OCI-LY7 (cell line): ENCODE data around the gene PCBP3. TPM values are rescaled to one million over a fixed set of nuclear protein-coding genes. Genes with fewer than 3 reads are reported as not detected.

Experiments used
- BruUV-seq: library from RNA; stranded (reverse); fragments of 400-500 nt; replicated peaks from 2 replicates; lab custom pipeline; 2021; lab: Mats Ljungman, UMichigan
- CTCF ChIA-PET: fragments of 300-600 bp; sonication (Branson Sonifier 250); formaldehyde crosslinking; loops from one replicate; lab custom pipeline; 2022; ENCODE audit warnings: antibody characterized with exemption; ENCODE audit not compliant: unreplicated experiment; lab: Charles Lee
- POLR2A ChIA-PET: fragments of 300-600 bp; sonication (Branson Sonifier 250); formaldehyde crosslinking; loops from one replicate; lab custom pipeline; 2022; ENCODE audit warnings: antibody characterized with exemption; lab: Charles Lee
- DNase-seq: peaks from one replicate; pipeline ENCODE4 v3.0.0-alpha.2; 2015; ENCODE audit warnings: low spot score
- H2AFZ ChIP-seq: fragments of 200-600 bp; sonication (generic), shearing (Covaris generic); 2 replicates; pipeline ENCODE4 v1.6.1; 2014; ENCODE audit warnings: mild to moderate bottlenecking, antibody characterized with exemption, low read length, moderate library complexity
- H3K27ac ChIP-seq: fragments of 200-600 bp; sonication (generic); 2 replicates; pipeline ENCODE4 v1.5.1; 2014; ENCODE audit warnings: mixed run types, low read depth, mild to moderate bottlenecking, moderate library complexity, low read length, inconsistent platforms; ENCODE audit not compliant: poor library complexity, severe bottlenecking
- H3K36me3 ChIP-seq: fragments of 200-600 bp; sonication (generic); 2 replicates; pipeline ENCODE4 v1.6.1; 2014; ENCODE audit warnings: mild to moderate bottlenecking, antibody characterized with exemption, low read length, moderate library complexity, mixed read lengths; ENCODE audit not compliant: insufficient read depth
- H3K4me1 ChIP-seq: fragments of 200-600 bp; sonication (generic); 2 replicates; pipeline ENCODE4 v1.5.1; 2014; ENCODE audit warnings: mild to moderate bottlenecking, low read length; ENCODE audit not compliant: insufficient read depth, poor library complexity, severe bottlenecking
- H3K4me2 ChIP-seq: fragments of 200-600 bp; sonication (generic); 2 replicates; pipeline ENCODE4 v1.6.1; 2014; ENCODE audit warnings: mild to moderate bottlenecking, low read length
- H3K4me3 ChIP-seq: fragments of 200-600 bp; sonication (generic); 2 replicates; pipeline ENCODE4 v1.5.1; 2014; ENCODE audit warnings: mild to moderate bottlenecking, low read depth, low read length; ENCODE audit not compliant: poor library complexity, severe bottlenecking
- H3K79me2 ChIP-seq: fragments of 200-600 bp; sonication (generic); 2 replicates; pipeline ENCODE4 v1.6.1; 2016; ENCODE audit warnings: low read depth, mild to moderate bottlenecking, low read length, moderate library complexity, mixed read lengths; ENCODE audit not compliant: insufficient read depth
- H3K9me2 ChIP-seq: fragments of 200-600 bp; sonication (generic); 2 replicates; pipeline ENCODE4 v1.6.1; 2016; ENCODE audit warnings: mild to moderate bottlenecking, low read length, mixed read lengths; ENCODE audit not compliant: insufficient read depth
- H3K9me3 ChIP-seq: fragments of 200-600 bp; sonication (generic); 2 replicates; pipeline ENCODE4 v1.6.1; 2014; ENCODE audit warnings: mild to moderate bottlenecking, mixed run types, low read length, mixed read lengths
- H4K20me1 ChIP-seq: fragments of 200-600 bp; sonication (generic); 2 replicates; pipeline ENCODE4 v1.6.1; 2014; ENCODE audit warnings: mild to moderate bottlenecking, antibody characterized with exemption, low read length, moderate library complexity, mixed read lengths; ENCODE audit not compliant: insufficient read depth
- EZH2phosphoT487 ChIP-seq: fragments of 200-600 bp; sonication (generic); IDR thresholded peaks from 2 replicates; pipeline ENCODE4 v1.6.1; 2018; ENCODE audit warnings: low read depth, borderline replicate concordance, mild to moderate bottlenecking, mixed run types, antibody characterized with exemption, low read length, moderate library complexity, mixed read lengths
- intact Hi-C: fragments of 100-400 bp; cut with micrococcal nuclease; formaldehyde crosslinking; loops from one replicate; pipeline ENCODE4 v1.10.0; 2022; ENCODE audit not compliant: unreplicated experiment
- total RNA-seq, 2 experiments: library from RNA; depleted of rRNA in 1 of 2; stranded (reverse); fragments of >200 nt in 1 of 2; shearing (Covaris generic) in 1 of 2; gene quantifications; 2 replicates each; pipeline ENCODE4 v1.2.3, GENCODE V29; 2014 to 2022
- TF ChIP-seq, protein P1 (sequence below): fragments of 200-600 bp; sonication (generic); conservative IDR thresholded peaks from 2 replicates; pipeline ENCODE4 v1.5.1; 2014; ENCODE audit warnings: mild to moderate bottlenecking, antibody characterized with exemption, low read length, moderate library complexity, mixed read lengths

Gene PCBP3
- total RNA-seq, 2 experiments from 2014 or later: 0.61 TPM; not detected in 1

DNA sequence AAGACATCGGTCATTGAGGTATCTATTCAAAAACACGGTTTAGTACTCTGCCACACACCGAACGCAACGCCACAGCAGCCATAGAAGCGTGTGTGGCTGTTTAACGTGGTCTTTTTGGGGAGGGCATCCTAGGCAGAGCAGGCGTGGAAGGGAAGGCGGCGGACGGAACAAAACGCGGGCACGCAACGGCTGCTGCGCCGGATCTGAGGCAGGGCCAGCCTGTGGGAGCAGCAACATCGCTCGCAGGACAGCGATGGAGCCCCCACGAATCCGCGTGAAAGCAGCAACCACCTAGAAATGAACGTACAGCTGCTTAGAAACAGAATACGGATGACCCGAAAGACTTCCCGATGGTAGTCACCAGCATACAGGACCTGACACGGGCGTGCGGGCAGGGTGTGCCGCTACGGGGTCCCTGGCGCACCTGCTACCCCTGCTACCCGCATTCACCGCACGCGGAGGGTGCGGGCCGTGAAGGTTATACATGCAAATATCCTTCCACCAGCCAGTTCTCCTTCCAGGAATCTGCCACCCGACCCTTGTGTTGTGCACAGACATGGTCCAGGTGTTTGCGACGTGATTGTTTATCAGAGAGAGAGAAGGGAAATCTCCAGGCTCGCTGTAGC lies 223.6 kb downstream of the PCBP3 start:
- H3K4me1 ChIP-seq: no peaks in the 10 kb centered on the region
- TF ChIP-seq EZH2phosphoT487: no peak
- TF ChIP-seq, protein P1, sequence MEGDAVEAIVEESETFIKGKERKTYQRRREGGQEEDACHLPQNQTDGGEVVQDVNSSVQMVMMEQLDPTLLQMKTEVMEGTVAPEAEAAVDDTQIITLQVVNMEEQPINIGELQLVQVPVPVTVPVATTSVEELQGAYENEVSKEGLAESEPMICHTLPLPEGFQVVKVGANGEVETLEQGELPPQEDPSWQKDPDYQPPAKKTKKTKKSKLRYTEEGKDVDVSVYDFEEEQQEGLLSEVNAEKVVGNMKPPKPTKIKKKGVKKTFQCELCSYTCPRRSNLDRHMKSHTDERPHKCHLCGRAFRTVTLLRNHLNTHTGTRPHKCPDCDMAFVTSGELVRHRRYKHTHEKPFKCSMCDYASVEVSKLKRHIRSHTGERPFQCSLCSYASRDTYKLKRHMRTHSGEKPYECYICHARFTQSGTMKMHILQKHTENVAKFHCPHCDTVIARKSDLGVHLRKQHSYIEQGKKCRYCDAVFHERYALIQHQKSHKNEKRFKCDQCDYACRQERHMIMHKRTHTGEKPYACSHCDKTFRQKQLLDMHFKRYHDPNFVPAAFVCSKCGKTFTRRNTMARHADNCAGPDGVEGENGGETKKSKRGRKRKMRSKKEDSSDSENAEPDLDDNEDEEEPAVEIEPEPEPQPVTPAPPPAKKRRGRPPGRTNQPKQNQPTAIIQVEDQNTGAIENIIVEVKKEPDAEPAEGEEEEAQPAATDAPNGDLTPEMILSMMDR: no peak
- DNase-seq: no peak
- no peak overlapping the region for H2AFZ ChIP-seq
- no peaks in the 10 kb centered on the region for H3K36me3 ChIP-seq
- H3K4me2 ChIP-seq: no peak overlapping the region
- no TSS peak for BruUV-seq
- H3K4me3 ChIP-seq: no peak overlapping the region
- H3K9me2 ChIP-seq: no peaks in the 10 kb centered on the region
- no peaks in the 10 kb centered on the region for H3K9me3 ChIP-seq
- H4K20me1 ChIP-seq: no peaks in the 10 kb centered on the region
- H3K27ac ChIP-seq: no peak overlapping the region
- no peaks in the 10 kb centered on the region for H3K79me2 ChIP-seq
- CTCF ChIA-PET: no interaction called here
- POLR2A ChIA-PET: no interaction called here
- intact Hi-C loops: no loop called here

DNA sequence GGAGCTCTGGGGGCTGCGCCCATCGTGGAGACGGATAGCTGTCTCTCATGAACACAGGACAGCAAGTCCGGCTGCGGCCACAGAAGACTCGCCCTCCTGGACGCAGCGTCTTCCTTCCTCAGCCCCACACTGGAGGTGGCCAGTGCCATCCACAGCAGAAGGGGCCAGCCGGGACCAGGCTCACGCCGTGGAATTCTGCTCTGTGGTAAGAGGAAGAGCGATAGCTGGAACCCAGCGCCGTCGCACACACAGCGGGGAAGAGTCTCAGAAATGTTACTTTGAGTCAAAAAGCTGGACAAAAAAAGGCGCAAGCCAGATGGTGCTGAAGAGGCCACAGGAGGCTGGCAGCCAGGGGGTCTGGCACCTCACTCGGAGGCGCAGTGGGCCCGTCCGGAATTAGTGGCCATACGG lies 224.2 kb downstream of the PCBP3 start:
- intact Hi-C loops: no loop called here
- Histone ChIP-seq H3K36me3 (no peaks in the 10 kb centered on the region), H3K9me3 (no peaks in the 10 kb centered on the region), H3K4me2 (no peak overlapping the region), H3K9me2 (no peaks in the 10 kb centered on the region), H3K4me1 (no peaks in the 10 kb centered on the region), H3K79me2 (no peaks in the 10 kb centered on the region), H3K4me3 (no peak overlapping the region), H4K20me1 (no peaks in the 10 kb centered on the region), H2AFZ (no peak overlapping the region), H3K27ac (no peak overlapping the region)
- BruUV-seq: no TSS peak
- no peak for DNase-seq
- ChIA-PET CTCF (no interaction called here), POLR2A (no interaction called here)
- TF ChIP-seq EZH2phosphoT487: no peak
- TF ChIP-seq, protein P1: no peak

DNA sequence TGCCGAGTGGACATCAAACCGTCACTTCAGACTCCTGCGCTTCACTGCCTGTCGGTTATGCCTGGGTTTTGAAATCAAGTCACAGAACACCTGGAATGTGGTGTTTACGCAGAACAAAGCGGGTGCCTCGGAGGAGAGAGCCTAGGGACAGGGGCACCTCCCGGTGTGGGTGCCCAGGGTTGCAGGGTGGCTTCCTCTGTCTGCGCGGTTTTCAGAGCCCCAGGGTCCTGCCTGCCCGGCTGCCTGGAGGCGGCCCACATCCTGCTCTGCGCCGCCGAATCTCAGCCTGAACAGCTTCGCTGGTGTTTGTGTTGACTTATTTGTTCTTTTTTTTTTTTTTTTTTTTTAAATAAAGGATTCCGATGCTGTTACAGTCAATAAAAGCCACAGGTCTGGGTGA lies 224.6 kb downstream of the PCBP3 start:
- TF ChIP-seq, protein P1: no peak
- TF ChIP-seq EZH2phosphoT487: no peak
- Histone ChIP-seq H2AFZ (no peak overlapping the region), H3K79me2 (no peaks in the 10 kb centered on the region), H3K4me3 (no peak overlapping the region), H3K4me1 (no peaks in the 10 kb centered on the region), H3K36me3 (no peaks in the 10 kb centered on the region), H3K27ac (no peak overlapping the region), H3K4me2 (no peak overlapping the region), H3K9me2 (no peaks in the 10 kb centered on the region), H3K9me3 (no peaks in the 10 kb centered on the region), H4K20me1 (no peaks in the 10 kb centered on the region)
- DNase-seq: no peak
- intact Hi-C loops: no loop called here
- CTCF ChIA-PET: no interaction called here
- no TSS peak for BruUV-seq
- POLR2A ChIA-PET: no interaction called here
